Upper lobe of left lung (tissue), 6 donors: ENCODE results near the gene CLTA. TPM values are rescaled to one million over a fixed set of nuclear protein-coding genes. Genes with fewer than 3 reads are reported as not detected.
"Not testable (repeated sequence)": the region's sequence is repeated elsewhere in the genome, so short reads cannot be mapped to it uniquely, and the experiment has no call there.

Experiments
- ATAC-seq, 2 donors: fragments of 200-7000 bp; cut with Tn5 transposase; one replicate each; pipeline ENCODE4 v1.9.1; 2022; ENCODE audit warnings: mild to moderate bottlenecking in 2 of 2, moderate library complexity in 2 of 2; ENCODE audit not compliant: low FRiP score in 2 of 2
- DNase-seq, 2 donors: peaks; one replicate each; pipeline ENCODE4 v3.0.0-alpha.2; 2019 to 2020
- H3K27ac ChIP-seq, 4 donors: fragments of 200-600 bp; sonication (generic); one replicate each; pipeline ENCODE4 v1.5.1; 2016 to 2019
- H3K27me3 ChIP-seq, 4 donors: fragments of 200-600 bp; sonication (generic); one replicate each; pipeline ENCODE4 v1.5.1; 2017 to 2019
- H3K36me3 ChIP-seq, 4 donors: fragments of 200-600 bp; sonication (generic); one replicate each; pipeline ENCODE4 v1.5.1; 2016 to 2019
- H3K4me1 ChIP-seq, 4 donors: fragments of 200-600 bp; sonication (generic); one replicate each; pipeline ENCODE4 v1.5.1; 2018 to 2019
- H3K4me3 ChIP-seq, 4 donors: fragments of 200-600 bp; sonication (generic); one replicate each; pipeline ENCODE4 v1.5.1; 2017 to 2019; ENCODE audit warnings: mild to moderate bottlenecking in 2 of 4, moderate library complexity in 1 of 4
- H3K9me3 ChIP-seq, 4 donors: fragments of 200-600 bp; sonication (generic); one replicate each; pipeline ENCODE4 v1.5.1; 2018 to 2019
- EP300 ChIP-seq, 4 donors: sonication (generic); formaldehyde crosslinking; IDR thresholded peaks; one replicate each; pipeline ENCODE4 v1.5.1; 2017; ENCODE audit warnings: antibody characterized with exemption in 4 of 4, control low read depth in 2 of 4
- POLR2A ChIP-seq, 4 donors: fragments of 450-650 bp; IDR thresholded peaks; one replicate each; pipeline ENCODE4 v1.5.1; 2016 to 2017; ENCODE audit warnings: antibody characterized with exemption in 4 of 4, mild to moderate bottlenecking in 2 of 4
- POLR2AphosphoS5 ChIP-seq, 2 donors: sonication (generic); formaldehyde crosslinking; IDR thresholded peaks; one replicate each; pipeline ENCODE4 v1.5.1; 2017; ENCODE audit warnings: antibody characterized with exemption in 2 of 2
- WGBS, 2 donors: methylation state at CpG; one replicate each; pipeline ENCODE4 v1.1.5; 2017 to 2018; 5-methylcytosine and 5-hydroxymethylcytosine counted together
- total RNA-seq, 6 donors: library from RNA; depleted of rRNA in 4 of 6; stranded (reverse); fragments of >200 nt in 4 of 6; gene quantifications; one replicate each; pipeline versions ENCODE4 v1.1.0 to v1.2.1, GENCODE V29; 2016 to 2021
- TF ChIP-seq, protein P1 (sequence below), 6 experiments: fragments of 450-650 bp in 4 of 6; fragments of 200-600 bp in 2 of 6; sonication (generic) in 2 of 6; IDR thresholded peaks; one replicate each; pipeline ENCODE4 v1.5.1; 2016 to 2019; ENCODE audit warnings: antibody characterized with exemption in 6 of 6
- donor health status: DM: no; HTN: no; CAD: no; lungs with moderate emphysema.
- donor health status: DM: no; HTN: yes; CAD: no; lungs with severe emphysema.

Gene CLTA
- total RNA-seq, 6 donors from 2014 or later: 120 to 218 (median 192) TPM

DNA sequence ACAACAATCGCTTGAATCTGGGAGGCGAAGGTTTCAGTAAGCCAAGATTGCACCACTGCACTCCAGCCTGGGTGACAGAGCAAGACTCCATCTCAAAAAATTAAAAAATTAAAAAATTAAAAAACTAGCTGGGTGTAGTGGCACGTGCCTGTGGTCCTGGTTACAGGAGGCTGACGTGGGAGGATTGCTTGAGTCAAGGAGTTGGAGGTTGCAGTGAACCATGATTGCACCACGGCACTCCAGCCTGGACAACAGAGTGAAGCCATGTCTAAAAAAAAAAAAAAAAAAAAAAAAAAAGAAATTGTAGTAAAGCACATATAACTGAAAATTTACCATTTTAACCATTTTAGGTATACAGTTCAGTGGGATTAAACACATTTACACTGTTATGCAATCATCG, 34.6 kb upstream of the CLTA start:
- no peak for TF ChIP-seq POLR2A (IDR thresholded peaks at IDR 0.05)
- TF ChIP-seq, protein P1, sequence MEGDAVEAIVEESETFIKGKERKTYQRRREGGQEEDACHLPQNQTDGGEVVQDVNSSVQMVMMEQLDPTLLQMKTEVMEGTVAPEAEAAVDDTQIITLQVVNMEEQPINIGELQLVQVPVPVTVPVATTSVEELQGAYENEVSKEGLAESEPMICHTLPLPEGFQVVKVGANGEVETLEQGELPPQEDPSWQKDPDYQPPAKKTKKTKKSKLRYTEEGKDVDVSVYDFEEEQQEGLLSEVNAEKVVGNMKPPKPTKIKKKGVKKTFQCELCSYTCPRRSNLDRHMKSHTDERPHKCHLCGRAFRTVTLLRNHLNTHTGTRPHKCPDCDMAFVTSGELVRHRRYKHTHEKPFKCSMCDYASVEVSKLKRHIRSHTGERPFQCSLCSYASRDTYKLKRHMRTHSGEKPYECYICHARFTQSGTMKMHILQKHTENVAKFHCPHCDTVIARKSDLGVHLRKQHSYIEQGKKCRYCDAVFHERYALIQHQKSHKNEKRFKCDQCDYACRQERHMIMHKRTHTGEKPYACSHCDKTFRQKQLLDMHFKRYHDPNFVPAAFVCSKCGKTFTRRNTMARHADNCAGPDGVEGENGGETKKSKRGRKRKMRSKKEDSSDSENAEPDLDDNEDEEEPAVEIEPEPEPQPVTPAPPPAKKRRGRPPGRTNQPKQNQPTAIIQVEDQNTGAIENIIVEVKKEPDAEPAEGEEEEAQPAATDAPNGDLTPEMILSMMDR (IDR thresholded peaks at IDR 0.05): no peak
- TF ChIP-seq POLR2AphosphoS5 (IDR thresholded peaks at IDR 0.05): no peak
- TF ChIP-seq EP300 (IDR thresholded peaks at IDR 0.05): no peak
- Histone ChIP-seq H3K36me3 (peaks cover 0 to 5% (median 2%) of the 10 kb centered on the region in 4 donors), H3K27ac (peak overlapping the region in 1 of 4 donors; percentile 81), H3K4me1 (peaks cover 19 to 42% (median 35%) of the 10 kb centered on the region in 4 donors), H3K27me3 (no peaks in the 10 kb centered on the region), H3K4me3 (no peak overlapping the region), H3K9me3 (peaks cover 0 to 3% (median 0%) of the 10 kb centered on the region in 4 donors)
- ATAC-seq (no peak), DNase-seq (no peak)
- 91 to 95% methylated on average over 6 of the region's 6 CpGs for WGBS, 2 donors

DNA sequence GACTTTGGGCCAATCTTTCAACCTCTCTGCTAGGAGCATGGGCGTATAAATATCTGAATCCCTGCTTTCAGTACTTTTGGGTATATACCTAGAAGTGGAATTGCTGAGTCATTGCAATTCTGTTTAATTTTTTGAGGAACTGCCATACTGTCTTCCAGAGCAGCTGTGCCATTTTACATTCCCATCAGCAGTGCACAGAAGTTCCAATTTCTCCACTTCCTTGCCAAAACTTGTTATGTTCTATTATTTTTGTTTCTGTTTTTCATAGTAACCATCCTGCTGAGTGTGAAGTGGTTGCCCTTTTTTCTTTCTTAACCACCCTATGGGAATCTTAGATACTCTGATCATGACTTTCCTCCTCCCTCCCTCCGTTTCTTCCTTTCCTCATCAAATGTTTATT, 32.6 kb upstream of the CLTA start:
- peak; percentile 40 to 50 for ATAC-seq
- DNase-seq: no peak
- WGBS, 2 donors: 71 to 79% methylated on average over 2 of the region's 2 CpGs
- peaks cover 0 to 3% (median 0%) of the 10 kb centered on the region in 4 donors for H3K9me3 ChIP-seq
- peak overlapping the region; percentile 46 to 67 (median 48) for H3K27ac ChIP-seq
- H3K27me3 ChIP-seq: no peaks in the 10 kb centered on the region
- TF ChIP-seq, protein P1 (IDR thresholded peaks at IDR 0.05): no peak
- TF ChIP-seq EP300 (IDR thresholded peaks at IDR 0.05) (no peak), POLR2A (IDR thresholded peaks at IDR 0.05) (no peak), POLR2AphosphoS5 (IDR thresholded peaks at IDR 0.05) (no peak)
- no peak overlapping the region for H3K4me3 ChIP-seq
- H3K4me1 ChIP-seq: peaks cover 7 to 27% (median 23%) of the 10 kb centered on the region in 4 donors
- H3K36me3 ChIP-seq: peaks cover 0 to 5% (median 2%) of the 10 kb centered on the region in 4 donors

DNA sequence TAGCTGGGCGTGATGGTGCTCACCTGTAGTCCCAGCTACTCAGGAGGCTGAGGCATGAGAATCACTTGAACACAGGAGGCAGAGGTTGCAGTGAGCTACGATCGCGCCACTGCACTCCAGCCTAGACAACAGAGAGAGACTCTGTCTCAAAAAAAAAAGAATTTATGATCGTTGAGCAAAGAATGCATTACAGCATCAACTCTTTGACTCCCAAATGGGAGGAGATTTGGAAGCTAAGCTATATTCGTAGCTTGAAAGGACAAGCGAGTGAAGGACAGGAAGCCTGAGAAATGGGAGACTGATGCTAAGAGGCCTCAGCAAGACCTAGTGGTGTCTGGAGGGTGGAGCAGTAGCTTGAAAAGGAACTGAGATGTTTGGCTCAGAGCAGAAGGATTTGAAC, 31.8 kb upstream of the CLTA start:
- peak overlapping the region; percentile 46 to 67 (median 48) for H3K27ac ChIP-seq
- WGBS, 2 donors: 81 to 86% methylated on average over 7 of the region's 7 CpGs
- H3K4me3 ChIP-seq: no peak overlapping the region
- ATAC-seq (peak in 1 of 2 donors; percentile 74), DNase-seq (no peak)
- no peaks in the 10 kb centered on the region for H3K27me3 ChIP-seq
- H3K9me3 ChIP-seq: peaks cover 0 to 3% (median 0%) of the 10 kb centered on the region in 4 donors
- no peak for TF ChIP-seq EP300 (IDR thresholded peaks at IDR 0.05)
- no peak for TF ChIP-seq POLR2A (IDR thresholded peaks at IDR 0.05)
- TF ChIP-seq POLR2AphosphoS5 (IDR thresholded peaks at IDR 0.05): no peak
- TF ChIP-seq, protein P1 (IDR thresholded peaks at IDR 0.05): no peak
- peaks cover 0 to 5% (median 2%) of the 10 kb centered on the region in 4 donors for H3K36me3 ChIP-seq
- H3K4me1 ChIP-seq: peaks cover 8 to 23% (median 22%) of the 10 kb centered on the region in 4 donors

DNA sequence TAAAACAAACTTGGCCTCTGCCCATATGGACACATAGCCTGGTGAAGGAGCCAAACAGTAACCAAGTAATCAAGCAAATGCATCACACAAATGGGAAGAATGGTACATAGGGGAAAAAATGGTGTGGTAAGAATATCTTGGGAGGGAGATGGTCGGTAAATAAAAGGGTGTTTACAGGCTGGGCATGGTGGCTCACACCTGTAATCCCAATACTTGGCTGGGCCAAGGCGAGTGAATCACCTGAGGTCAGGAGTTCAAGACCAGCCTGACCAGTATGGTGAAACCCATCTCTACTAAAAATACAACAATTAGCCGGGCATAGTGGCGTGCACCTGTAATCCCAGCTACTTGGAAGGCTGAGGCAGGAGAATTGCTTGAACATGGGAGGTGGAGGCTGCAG, 31.2 kb upstream of the CLTA start:
- H3K9me3 ChIP-seq, H3K4me3 ChIP-seq, H3K36me3 ChIP-seq, ATAC-seq, H3K27me3 ChIP-seq, DNase-seq: not testable (repeated sequence)
- H3K4me1 ChIP-seq: peaks cover 3 to 17% (median 16%) of the 10 kb centered on the region in 4 donors
- 90 to 94% methylated on average over 4 of the region's 4 CpGs for whole genome bisulfite sequencing, 2 donors
- peak overlapping the region in 2 of 4 donors; percentile 12 to 67 for H3K27ac ChIP-seq

DNA sequence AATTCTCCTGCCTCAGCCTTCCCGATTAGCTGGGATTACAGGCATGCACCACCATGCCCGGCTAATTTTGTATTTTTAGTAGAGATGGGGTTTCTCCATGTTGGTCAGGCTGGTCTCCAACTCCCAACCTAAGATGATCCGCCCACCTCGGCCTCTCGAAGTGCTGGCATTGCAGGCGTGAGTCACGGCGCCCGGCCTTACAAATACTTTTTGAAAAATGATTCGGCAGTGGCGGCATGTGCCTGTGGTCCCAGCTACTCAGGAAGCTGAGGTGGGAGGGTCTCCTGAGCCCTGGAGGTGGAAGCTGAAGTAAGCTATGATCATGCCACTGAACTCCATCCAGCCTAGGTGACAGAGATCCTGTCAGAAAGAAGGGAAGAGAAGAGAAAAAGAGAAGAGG, 30.6 kb upstream of the CLTA start:
- H3K4me1 ChIP-seq: peaks cover 3 to 14% (median 11%) of the 10 kb centered on the region in 4 donors
- not testable (repeated sequence) for ATAC-seq, H3K9me3 ChIP-seq, H3K27me3 ChIP-seq, DNase-seq, H3K36me3 ChIP-seq, H3K4me3 ChIP-seq, H3K27ac ChIP-seq
- WGBS, 2 donors: 73 to 78% methylated on average over 11 of the region's 11 CpGs

DNA sequence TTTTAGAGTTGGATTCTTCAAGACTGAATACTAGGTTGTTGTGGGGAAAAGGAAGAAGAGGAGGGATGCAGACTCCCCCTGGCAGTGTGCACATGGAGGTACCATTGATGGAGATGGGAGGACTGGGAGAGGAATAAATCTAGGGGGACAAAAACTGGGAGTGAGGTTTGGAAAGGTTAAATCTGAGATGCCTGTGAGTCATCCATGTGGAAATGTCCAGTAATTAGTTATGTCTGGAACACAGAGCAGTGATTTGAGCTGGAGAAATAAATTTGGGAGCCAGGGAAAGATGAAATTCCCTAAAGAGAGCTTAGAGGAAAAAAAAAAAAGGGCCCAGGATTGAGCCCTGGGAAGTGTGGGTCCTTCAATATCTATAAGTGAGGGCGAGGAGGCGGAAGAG, 29.5 kb upstream of the CLTA start:
- ATAC-seq (peak in 1 of 2 donors; percentile 5), DNase-seq (no peak)
- Histone ChIP-seq H3K36me3 (peaks cover 0 to 5% (median 2%) of the 10 kb centered on the region in 4 donors), H3K4me1 (peaks cover 8 to 18% (median 14%) of the 10 kb centered on the region in 4 donors), H3K27me3 (no peaks in the 10 kb centered on the region), H3K9me3 (peaks cover 0 to 3% (median 0%) of the 10 kb centered on the region in 4 donors), H3K4me3 (no peak overlapping the region), H3K27ac (peak overlapping the region in 1 of 4 donors; percentile 21)
- TF ChIP-seq EP300 (IDR thresholded peaks at IDR 0.05): no peak
- TF ChIP-seq POLR2A (IDR thresholded peaks at IDR 0.05): no peak
- TF ChIP-seq, protein P1 (IDR thresholded peaks at IDR 0.05): no peak
- no peak for TF ChIP-seq POLR2AphosphoS5 (IDR thresholded peaks at IDR 0.05)
- 86 to 95% methylated on average over 2 of the region's 2 CpGs for WGBS, 2 donors
